Measurements from ENCODE around the gene CCDC24.

The CCDC24 gene

DNA sequence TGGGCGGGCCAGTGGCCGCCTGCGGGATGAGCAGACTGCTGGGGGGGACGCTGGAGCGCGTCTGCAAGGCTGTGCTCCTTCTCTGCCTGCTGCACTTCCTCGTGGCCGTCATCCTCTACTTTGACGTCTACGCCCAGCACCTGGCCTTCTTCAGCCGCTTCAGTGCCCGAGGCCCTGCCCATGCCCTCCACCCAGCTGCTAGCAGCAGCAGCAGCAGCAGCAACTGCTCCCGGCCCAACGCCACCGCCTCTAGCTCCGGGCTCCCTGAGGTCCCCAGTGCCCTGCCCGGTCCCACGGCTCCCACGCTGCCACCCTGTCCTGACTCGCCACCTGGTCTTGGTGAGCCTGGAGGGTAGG lies 10.3 kb upstream of the CCDC24 start:
- FAIRE-seq = no peak

DNA sequence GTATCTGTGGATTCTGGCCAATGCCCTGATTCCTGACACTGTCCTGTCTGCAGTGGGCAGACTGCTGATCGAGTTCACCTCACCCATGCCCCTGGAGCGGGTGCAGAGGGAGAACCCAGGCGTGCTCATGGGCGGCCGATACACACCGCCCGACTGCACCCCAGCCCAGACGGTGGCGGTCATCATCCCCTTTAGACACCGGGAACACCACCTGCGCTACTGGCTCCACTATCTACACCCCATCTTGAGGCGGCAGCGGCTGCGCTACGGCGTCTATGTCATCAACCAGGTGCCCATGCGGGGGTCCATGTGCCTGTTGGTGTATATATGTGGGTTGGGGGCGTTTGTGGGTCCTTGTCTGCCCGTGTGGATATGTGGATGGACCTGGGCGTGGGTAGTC lies 9.8 kb upstream of the CCDC24 start:
- FAIRE-seq = no peak

DNA sequence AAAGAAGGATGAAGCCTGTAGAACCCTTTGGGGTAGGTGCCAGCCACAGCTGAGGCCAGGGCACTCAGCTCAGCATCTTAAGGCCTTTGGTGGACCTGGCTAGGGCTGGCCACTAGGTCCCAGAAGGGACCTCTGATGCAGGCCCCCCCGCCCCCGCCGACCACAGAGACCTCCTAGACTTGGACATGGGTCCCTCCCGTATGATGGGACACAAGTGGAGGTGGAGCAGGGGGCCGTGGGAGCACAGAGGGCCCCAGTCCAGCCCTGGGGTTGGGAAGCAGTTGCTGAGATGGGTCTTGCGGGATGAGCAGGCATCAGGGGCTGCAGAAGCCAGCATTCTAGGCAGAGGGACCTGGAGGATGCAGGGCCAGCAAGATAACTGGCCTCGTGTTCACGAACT lies 9.2 kb upstream of the CCDC24 start:
- no peak for FAIRE-seq

DNA sequence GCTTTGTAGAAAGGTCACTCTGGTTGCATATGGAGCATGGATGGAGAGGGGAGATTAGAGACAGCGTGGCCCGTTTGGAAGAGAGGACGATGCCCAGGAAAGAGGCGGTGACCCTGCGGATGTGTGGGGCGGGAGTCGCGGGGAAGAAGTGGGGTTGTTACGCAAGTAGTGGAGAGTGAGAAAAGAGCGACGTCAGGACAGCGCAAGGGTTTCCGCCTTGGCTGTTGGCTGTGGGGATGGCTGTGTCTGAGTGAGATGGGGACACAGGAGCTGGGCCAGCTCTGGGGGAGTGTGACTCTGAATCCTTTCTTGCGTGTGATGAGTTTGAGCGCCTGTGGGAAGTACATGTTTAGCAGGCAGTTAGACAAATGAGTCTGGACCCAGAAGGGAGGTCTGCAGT lies 8.6 kb upstream of the CCDC24 start:
- no peak for FAIRE-seq

GRCh38 chr1:43983253-43983899 lies 8.0 kb upstream of the CCDC24 start:
- FAIRE-seq = no peak

DNA sequence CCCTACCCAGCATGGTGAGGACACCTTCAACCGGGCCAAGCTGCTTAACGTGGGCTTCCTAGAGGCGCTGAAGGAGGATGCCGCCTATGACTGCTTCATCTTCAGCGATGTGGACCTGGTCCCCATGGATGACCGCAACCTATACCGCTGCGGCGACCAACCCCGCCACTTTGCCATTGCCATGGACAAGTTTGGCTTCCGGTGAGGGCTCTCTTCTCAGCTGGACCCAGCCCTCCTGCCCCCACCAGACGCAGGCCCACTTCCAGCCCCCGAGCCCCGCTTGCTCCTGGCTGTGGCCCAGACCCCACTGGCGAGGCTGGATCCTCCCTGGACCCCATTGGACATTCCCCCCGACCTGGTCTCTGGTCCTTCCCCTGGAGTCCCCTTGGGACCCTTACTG lies 6.5 kb upstream of the CCDC24 start:
- FAIRE-seq = no peak

DNA sequence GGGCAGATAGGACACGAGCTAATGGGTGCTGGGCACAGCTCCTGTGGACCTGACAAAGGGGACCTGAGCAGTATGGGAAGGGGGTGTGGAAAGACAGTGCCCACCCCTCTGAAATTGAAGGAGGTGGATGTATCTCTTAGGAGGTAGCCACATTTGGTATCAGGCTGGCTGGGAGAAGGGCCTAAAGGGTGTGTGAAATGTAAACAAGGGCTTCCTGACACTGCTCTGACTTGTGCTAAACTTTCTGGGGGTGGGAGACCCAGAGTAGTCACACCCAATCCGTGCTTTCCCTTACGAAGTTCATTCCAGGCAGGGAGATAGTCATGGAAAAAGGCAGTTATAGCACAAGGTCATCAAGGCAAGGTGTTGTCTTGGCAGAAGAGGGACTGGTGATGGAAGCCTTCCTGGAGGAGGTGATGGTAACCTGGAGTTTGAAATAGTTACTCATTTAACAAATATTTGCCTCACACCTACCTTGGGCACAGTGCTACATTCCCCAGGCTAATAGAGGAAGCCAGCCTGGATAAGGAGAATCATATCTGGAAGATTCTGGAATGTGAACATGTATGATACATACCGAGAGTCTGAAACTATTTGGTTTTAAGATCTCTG lies 5.3 kb upstream of the CCDC24 start:
- FAIRE-seq = no peak

- FAIRE-seq = no peak
Measured at GRCh38 chr1:43986712-43987111, 4.7 kb upstream of the CCDC24 start.

GRCh38 chr1:43987159-43987902 lies 4.1 kb upstream of the CCDC24 start:
- FAIRE-seq = no peak

DNA sequence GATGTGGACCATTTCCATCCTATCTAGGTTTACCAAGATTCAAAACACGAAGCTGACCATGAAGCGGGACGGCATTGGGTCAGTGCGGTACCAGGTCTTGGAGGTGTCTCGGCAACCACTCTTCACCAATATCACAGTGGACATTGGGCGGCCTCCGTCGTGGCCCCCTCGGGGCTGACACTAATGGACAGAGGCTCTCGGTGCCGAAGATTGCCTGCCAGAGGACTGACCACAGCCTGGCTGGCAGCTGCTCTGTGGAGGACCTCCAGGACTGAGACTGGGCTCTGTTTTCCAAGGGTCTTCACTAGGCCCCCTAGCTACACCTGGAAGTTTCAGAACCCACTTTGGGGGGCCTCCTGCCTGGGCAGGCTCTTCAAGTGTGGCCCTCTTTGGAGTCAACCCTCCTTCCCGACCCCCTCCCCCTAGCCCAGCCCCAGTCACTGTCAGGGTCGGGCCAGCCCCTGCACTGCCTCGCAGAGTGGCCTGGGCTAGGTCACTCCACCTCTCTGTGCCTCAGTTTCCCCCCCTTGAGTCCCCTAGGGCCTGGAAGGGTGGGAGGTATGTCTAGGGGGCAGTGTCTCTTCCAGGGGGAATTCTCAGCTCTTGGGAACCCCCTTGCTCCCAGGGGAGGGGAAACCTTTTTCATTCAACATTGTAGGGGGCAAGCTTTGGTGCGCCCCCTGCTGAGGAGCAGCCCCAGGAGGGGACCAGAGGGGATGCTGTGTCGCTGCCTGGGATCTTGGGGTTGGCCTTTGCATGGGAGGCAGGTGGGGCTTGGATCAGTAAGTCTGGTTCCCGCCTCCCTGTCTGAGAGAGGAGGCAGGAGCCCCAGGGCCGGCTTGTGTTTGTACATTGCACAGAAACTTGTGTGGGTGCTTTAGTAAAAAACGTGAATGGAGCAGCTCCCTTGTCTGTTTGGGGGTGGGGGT lies 864 bp upstream of the CCDC24 start:
- no peak for FAIRE-seq

GRCh38 chr1:43991200-43991475 lies 261 bp upstream of the CCDC24 start:
- no peak for FAIRE-seq

GRCh38 chr1:43992232-43992995 lies 1.0 kb downstream of the CCDC24 start:
- no peak for FAIRE-seq

DNA sequence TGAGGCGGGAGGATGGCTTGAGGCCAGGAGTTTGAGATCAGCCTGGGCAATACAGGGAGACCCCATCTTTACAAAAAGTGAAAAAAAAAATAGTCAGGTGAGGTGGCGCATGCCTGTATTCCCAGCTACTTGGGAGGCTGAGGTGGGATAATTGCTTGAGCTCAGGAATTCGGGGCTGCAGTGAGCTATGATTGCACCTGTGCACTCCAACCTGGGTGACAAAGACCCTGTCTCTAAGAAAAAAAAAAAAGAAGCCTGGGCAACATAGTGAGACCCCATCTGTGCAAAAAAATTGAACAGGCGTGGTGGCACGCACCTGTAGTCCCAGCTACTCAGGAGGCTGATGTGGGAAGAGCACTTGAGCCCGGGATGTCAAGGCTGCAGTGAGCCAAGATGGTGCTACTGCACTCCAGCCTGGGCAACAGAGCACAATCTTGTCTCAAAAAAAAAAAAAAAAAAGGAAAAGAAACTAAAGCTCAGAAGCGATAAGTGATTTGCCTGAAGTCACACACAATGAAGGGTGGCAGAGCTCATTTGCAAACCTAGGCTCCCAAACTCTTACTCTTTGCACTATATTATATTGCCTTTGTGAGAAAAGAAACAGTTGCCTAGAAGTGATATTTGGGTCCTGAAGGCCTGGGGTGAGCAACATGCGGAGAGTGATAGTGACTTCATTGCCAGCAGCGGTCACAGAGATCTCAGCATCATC lies 2.0 kb downstream of the CCDC24 start:
- no peak for FAIRE-seq

DNA sequence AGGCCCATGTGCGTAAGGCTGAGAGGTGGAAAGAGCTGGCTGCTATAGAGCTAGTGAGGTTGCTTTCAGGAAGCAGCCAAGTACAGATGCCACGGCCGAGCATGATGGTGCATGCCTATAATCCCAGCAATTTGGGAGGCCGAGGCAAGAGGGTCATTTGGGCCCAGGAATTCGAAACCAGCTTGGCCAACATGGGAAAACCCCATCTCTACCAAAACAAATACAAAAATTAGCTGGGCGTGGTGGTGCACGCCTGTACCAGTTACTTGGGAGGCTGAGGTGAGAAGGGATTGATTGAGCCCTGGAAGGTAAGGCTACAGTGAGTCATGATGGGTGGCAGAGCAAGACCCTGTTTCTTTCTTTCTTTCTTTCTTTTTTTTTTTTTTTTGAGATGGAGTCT lies 2.7 kb downstream of the CCDC24 start:
- FAIRE-seq = no peak

DNA sequence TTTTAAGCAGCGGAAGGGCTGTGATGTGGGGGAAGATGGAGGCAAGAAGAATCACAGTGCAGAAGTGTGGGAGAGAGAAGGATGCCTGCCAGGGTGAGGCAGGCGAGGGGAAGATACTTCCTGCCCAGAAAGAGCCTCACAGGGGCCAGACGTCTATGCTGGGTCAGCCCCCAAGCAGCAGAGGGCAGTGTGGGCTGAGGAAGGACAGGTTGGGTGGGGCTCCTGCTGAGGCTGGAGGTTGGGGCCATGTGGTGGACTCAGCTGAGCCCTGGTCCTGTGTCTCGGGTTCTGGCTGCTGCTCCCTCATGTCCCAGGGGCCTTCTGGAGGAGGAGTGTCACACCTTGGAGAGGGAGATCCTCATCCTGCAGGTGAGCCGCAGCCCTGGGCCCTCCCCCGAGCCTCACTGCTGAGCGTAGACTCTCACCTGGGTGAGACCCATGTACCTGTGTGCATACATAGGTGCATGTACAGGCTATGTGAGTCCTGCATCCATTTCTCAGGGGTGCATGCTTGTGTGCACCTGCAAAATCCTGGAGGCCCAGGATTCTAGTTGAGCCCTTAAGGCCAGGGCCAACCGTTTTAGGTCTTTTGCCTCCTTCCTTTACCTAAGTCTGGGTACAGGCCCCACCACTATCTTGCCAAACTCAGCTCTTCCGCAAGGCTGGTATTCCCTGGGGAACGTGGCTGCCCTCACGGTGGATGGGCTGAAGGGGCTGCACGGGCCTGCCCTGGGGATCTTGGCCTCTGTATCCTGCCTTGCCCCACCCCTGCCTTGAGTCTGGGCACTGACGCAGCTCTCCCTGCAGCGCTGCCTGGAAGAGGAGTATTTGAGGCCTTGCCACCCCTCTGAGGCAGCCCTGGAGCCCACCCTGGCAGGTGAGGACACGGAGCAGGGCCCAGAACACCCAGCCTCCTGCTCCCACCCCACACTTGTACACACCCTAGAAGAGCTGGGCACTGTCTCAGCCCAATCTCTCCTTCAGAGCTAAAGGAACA lies 3.7 kb downstream of the CCDC24 start:
- no peak for FAIRE-seq

DNA sequence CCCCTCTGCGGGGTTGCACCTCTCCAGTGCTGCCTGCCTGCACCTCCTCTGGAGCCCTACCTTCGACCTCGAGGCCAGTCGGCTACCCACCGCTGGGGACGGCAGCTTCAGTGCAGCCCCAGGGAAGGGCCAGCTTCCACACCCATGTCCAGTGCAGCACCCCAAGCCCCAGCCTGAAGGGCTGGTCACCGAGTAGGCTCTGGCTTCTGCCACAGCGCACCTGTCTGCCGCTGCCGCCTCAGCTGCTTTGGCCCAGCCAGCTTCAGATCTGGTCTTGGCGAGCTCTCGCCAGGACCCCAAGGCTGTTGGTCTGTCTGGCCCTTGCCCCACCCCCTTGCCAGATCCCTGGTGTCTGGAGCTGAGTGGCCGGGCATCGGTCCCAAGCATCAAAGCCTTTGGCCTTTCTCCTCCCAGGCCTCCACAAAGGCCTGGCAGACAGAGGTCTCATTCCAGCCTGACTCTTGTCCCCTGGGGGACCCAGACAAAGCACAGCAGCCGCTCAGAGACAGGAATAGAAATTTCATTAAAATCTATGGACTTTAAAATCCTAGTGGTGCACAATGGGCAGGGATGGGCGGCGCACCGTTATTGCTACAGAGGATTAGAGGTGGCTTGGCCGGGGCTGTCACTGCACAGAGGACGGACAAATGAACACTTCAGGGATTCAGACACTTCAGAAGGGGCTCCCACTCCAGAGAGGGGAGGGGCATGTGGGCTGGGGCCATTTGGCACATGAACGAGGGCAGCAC lies 4.8 kb downstream of the CCDC24 start:
- FAIRE-seq = no peak

- no peak for FAIRE-seq
Measured at GRCh38 chr1:43996733-43997115, 5.3 kb downstream of the CCDC24 start.

- FAIRE-seq = no peak
Measured at GRCh38 chr1:43997295-43997999, 6.0 kb downstream of the CCDC24 start.

DNA sequence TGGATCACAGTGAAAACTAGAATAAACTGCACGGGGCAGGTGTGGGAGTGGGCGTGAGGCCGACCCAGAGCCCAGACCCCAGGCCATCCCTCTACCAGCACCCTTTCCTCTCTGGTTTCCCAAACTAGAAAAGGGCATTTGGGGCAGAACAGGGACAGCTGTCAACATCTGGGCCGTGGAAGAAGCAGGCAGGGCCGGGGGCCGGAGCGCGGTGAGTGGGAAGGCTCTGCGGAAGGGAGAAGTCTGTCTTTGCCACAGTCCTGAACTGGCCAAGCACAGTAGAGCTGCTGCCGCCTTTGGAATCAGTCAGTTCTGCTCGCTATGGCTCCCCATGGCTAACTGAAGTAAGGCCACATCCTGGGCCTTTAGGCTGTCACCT lies 6.6 kb downstream of the CCDC24 start:
- no peak for FAIRE-seq
